HCT116 (cell line): ENCODE results near the gene ZNF423. TPM values are rescaled to one million over a fixed set of nuclear protein-coding genes. Genes with fewer than 3 reads are reported as not detected.
A peak's percentile ranks its signal among the peaks of the same experiment; 100 is the strongest.

Source experiments
- ATAC-seq: fragments of 200-7000 bp; cut with Tn5 transposase; 2 replicates; pipeline ENCODE4 v1.9.1; 2020; ENCODE audit warnings: mild to moderate bottlenecking, moderate library complexity
- BruUV-seq: library from RNA; stranded (reverse); fragments of 400-500 nt; replicated peaks from 2 replicates; lab custom pipeline; 2021; lab: Mats Ljungman, UMichigan
- CTCF ChIA-PET: fragments of 300-600 bp; sonication (Branson Sonifier 250); formaldehyde crosslinking; loops from one replicate; lab custom pipeline; 2021; ENCODE audit warnings: antibody characterized with exemption; lab: Charles Lee
- POLR2A ChIA-PET: fragments of 300-600, 350-600 bp; sonication (Branson Sonifier 250); formaldehyde crosslinking; loops from one replicate; lab custom pipeline; 2021; ENCODE audit warnings: antibody characterized with exemption; lab: Charles Lee
- RAD21 ChIA-PET, 2 experiments: fragments of 300-600 bp; sonication (Branson Sonifier 250); formaldehyde crosslinking; loops; one replicate each; lab custom pipeline; 2023; ENCODE audit warnings: low total read pairs in 2 of 2; ENCODE audit not compliant: uncharacterized antibody in 2 of 2, unreplicated experiment in 2 of 2, low non-redundant PET in 1 of 2; lab: Charles Lee
- DNase-seq: peaks from one replicate; pipeline ENCODE4 v3.0.0-alpha.2; 2010; ENCODE audit warnings: low read depth, low spot score
- H2AFZ ChIP-seq: fragments of 200-600 bp; shearing (Covaris generic), sonication (generic); 2 replicates; pipeline ENCODE4 v1.6.1; 2017; ENCODE audit warnings: low read depth, mixed run types, mixed read lengths, antibody characterized with exemption, low read length; ENCODE audit not compliant: poor library complexity, severe bottlenecking
- H3K27ac ChIP-seq: 2 replicates; pipeline ENCODE4 v1.5.1; 2012; ENCODE audit warnings: low read depth, low read length
- H3K27me3 ChIP-seq: fragments of 200-600 bp; sonication (generic); 2 replicates; pipeline ENCODE4 v1.6.1; 2016; ENCODE audit warnings: mixed run types, low read length, mixed read lengths; ENCODE audit not compliant: insufficient read depth
- H3K36me3 ChIP-seq, 2 experiments: fragments of 200-500 bp in 1 of 2; fragments of 200-600 bp in 1 of 2; sonication (Bioruptor generic) in 1 of 2; sonication (generic) in 1 of 2; 2 replicates each; pipeline versions ENCODE4 v1.5.1 to v1.6.1; 2014 to 2016; ENCODE audit warnings: low read length in 2 of 2, inconsistent platforms in 1 of 2, mixed read lengths in 1 of 2, mixed run types in 1 of 2; ENCODE audit not compliant: insufficient read depth in 2 of 2, control insufficient read depth in 1 of 2
- H3K4me1 ChIP-seq, 2 experiments: fragments of 200-600 bp in 1 of 2; sonication (generic) in 1 of 2; 2 replicates each; pipeline versions ENCODE4 v1.5.1 to v1.6.1; 2012 to 2017; ENCODE audit warnings: low read length in 2 of 2, inconsistent platforms in 1 of 2, mild to moderate bottlenecking in 1 of 2, mixed read lengths in 1 of 2, mixed run types in 1 of 2, moderate library complexity in 1 of 2; ENCODE audit not compliant: insufficient read depth in 2 of 2, control insufficient read depth in 1 of 2
- H3K4me2 ChIP-seq: fragments of 200-600 bp; sonication (generic); 2 replicates; pipeline ENCODE4 v1.6.1; 2017; ENCODE audit warnings: mixed run types, low read length, mixed read lengths
- H3K4me3 ChIP-seq, 2 experiments: fragments of 200-600 bp in 1 of 2; sonication (generic) in 1 of 2; replicated peaks in 1 of 2; 2 replicates each; pipeline ENCODE4 v1.5.1; 2011 to 2016; ENCODE audit warnings: low read length in 2 of 2, control low read depth in 1 of 2, low read depth in 1 of 2, mild to moderate bottlenecking in 1 of 2, mixed read lengths in 1 of 2, mixed run types in 1 of 2
- H3K79me2 ChIP-seq: fragments of 200-600 bp; sonication (generic); 2 replicates; pipeline ENCODE4 v1.6.1; 2017; ENCODE audit warnings: mild to moderate bottlenecking, mixed run types, low read length, moderate library complexity, mixed read lengths; ENCODE audit not compliant: insufficient read depth
- H3K9ac ChIP-seq: fragments of 200-600 bp; sonication (generic); 2 replicates; pipeline ENCODE4 v1.6.1; 2016; ENCODE audit warnings: low read length, mixed read lengths
- H3K9me2 ChIP-seq: fragments of 200-600 bp; sonication (generic), shearing (Covaris generic); 2 replicates; pipeline ENCODE4 v1.6.1; 2017; ENCODE audit warnings: mixed run types, mild to moderate bottlenecking, moderate library complexity; ENCODE audit not compliant: insufficient read depth
- H3K9me3 ChIP-seq, 2 experiments: fragments of 200-500 bp in 1 of 2; fragments of 200-600 bp in 1 of 2; sonication (Bioruptor generic) in 1 of 2; sonication (generic) in 1 of 2; 2 replicates each; pipeline ENCODE4 v1.6.1; 2014 to 2017; ENCODE audit warnings: low read length in 2 of 2, mixed read lengths in 2 of 2, inconsistent platforms in 1 of 2, low read depth in 1 of 2, mild to moderate bottlenecking in 1 of 2, mixed run types in 1 of 2, moderate library complexity in 1 of 2; ENCODE audit not compliant: control insufficient read depth in 1 of 2, insufficient read depth in 1 of 2
- H4K20me1 ChIP-seq: fragments of 200-600 bp; sonication (generic), shearing (Covaris generic); 2 replicates; pipeline ENCODE4 v1.6.1; 2017; ENCODE audit warnings: mixed run types, mild to moderate bottlenecking, moderate library complexity; ENCODE audit not compliant: insufficient read depth
- ATF3 ChIP-seq: IDR thresholded peaks from 2 replicates; pipeline ENCODE4 v1.6.1; 2012
- CBX3 ChIP-seq: IDR thresholded peaks from 2 replicates; pipeline ENCODE4 v1.6.1; 2012; ENCODE audit warnings: low read depth
- CEBPB ChIP-seq: IDR thresholded peaks from 2 replicates; pipeline ENCODE4 v1.6.1; 2012; ENCODE audit warnings: low read depth
- CTCF ChIP-seq, 3 experiments: fragments of 200-600 bp in 1 of 3; sonication (generic) in 1 of 3; IDR thresholded peaks in 2 of 3; conservative IDR thresholded peaks in 1 of 3; 2 replicates each; pipeline ENCODE4 v1.5.1; 2012 to 2017; ENCODE audit warnings: low read depth in 2 of 3, low read length in 2 of 3, antibody characterized with exemption in 1 of 3, borderline replicate concordance in 1 of 3, control low read depth in 1 of 3, mild to moderate bottlenecking in 1 of 3, mixed read lengths in 1 of 3, mixed run types in 1 of 3, moderate library complexity in 1 of 3; ENCODE audit not compliant: insufficient read depth in 1 of 3
- EZH2 ChIP-seq: fragments of 200-600 bp; sonication (generic); IDR thresholded peaks from 2 replicates; pipeline ENCODE4 v1.6.1; 2017; ENCODE audit warnings: antibody characterized with exemption, mixed run types
- EZH2phosphoT487 ChIP-seq: fragments of 200-600 bp; IDR thresholded peaks from 2 replicates; pipeline ENCODE4 v1.6.1; 2018; ENCODE audit warnings: antibody characterized with exemption, borderline replicate concordance
- FOSL1 ChIP-seq: IDR thresholded peaks from 2 replicates; pipeline ENCODE4 v1.6.1; 2012; ENCODE audit warnings: low read depth
- JUND ChIP-seq: IDR thresholded peaks from 2 replicates; pipeline ENCODE4 v1.6.1; 2012
- MAX ChIP-seq: IDR thresholded peaks from 2 replicates; pipeline ENCODE4 v1.6.1; 2012
- POLR2A ChIP-seq: IDR thresholded peaks from 2 replicates; pipeline ENCODE4 v1.7.0; 2011; ENCODE audit warnings: borderline replicate concordance; ENCODE audit not compliant: insufficient read depth, insufficient read length; ENCODE audit errors: extremely low read depth
- YY1 ChIP-seq: IDR thresholded peaks from 2 replicates; pipeline ENCODE4 v1.6.1; 2011; ENCODE audit warnings: low read length, low read depth, moderate library complexity, mild to moderate bottlenecking; ENCODE audit not compliant: insufficient replicate concordance; ENCODE audit errors: extremely low read depth
- ZFX ChIP-seq: fragments of 450-650 bp; IDR thresholded peaks from 2 replicates; pipeline ENCODE4 v1.6.1; 2017
- intact Hi-C: fragments of 100-400 bp; cut with micrococcal nuclease; formaldehyde crosslinking; loops from 2 replicates; pipeline ENCODE4 v1.10.0; 2022
- total RNA-seq: library from RNA; stranded (reverse); gene quantifications from one replicate; pipeline ENCODE4 v1.2.1, GENCODE V29; 2021; ENCODE audit not compliant: unreplicated experiment

ZNF423 gene
- total RNA-seq, 1 experiment from 2014 or later = 0.22 TPM

- Histone ChIP-seq H3K79me2 (no peaks in the 10 kb centered on the region), H4K20me1 (no peaks in the 10 kb centered on the region), H3K9me2 (no peaks in the 10 kb centered on the region), H3K9ac (no peak overlapping the region), H3K4me3 (no peak overlapping the region), H3K4me1 (no peaks in the 10 kb centered on the region), H2AFZ (no peak overlapping the region), H3K36me3 (no peaks in the 10 kb centered on the region), H3K4me2 (no peak overlapping the region), H3K27me3 (peaks cover 22% of the 10 kb centered on the region; the same call in 1 of the 2 replicates), H3K27ac (no peak overlapping the region), H3K9me3 (no peaks in the 10 kb centered on the region)
- BruUV-seq = no TSS peak
- POLR2A ChIA-PET = no interaction called here
- TF ChIP-seq EZH2phosphoT487 (no peak), CBX3 (no peak), CTCF (IDR thresholded peaks at IDR 0.05 in 2 of 3, conservative IDR thresholded peaks at IDR 0.05 in 1 of 3; ENCODE audit: borderline replicate concordance in 1 of 3, insufficient read depth in 1 of 3, low read depth in 2 of 3, low read length in 2 of 3) (0 out of 6 replicates have a peak, but pooled peaks of 1 of the 3 experiments have one; percentile 6)
- intact Hi-C loops = loop anchor here (10.0 kb wide), 1 partner anchor 293 kb away; no protein-coding TSS in a partner anchor
- RAD21 ChIA-PET = no interaction called here
- DNase-seq (no peak), ATAC-seq (no peak)
- CTCF ChIA-PET = no interaction called here
Observed at GRCh38 chr16:49688036-49688697, 167.7 kb downstream of the ZNF423 start.

- TF ChIP-seq YY1 = no peak
- TF ChIP-seq ATF3 = no peak
- no peak for TF ChIP-seq ZFX
- TF ChIP-seq MAX = no peak
- TF ChIP-seq EZH2 = no peak
- TF ChIP-seq FOSL1 = no peak
- no peak for TF ChIP-seq JUND
- no peak for TF ChIP-seq POLR2A
- no peak for TF ChIP-seq CEBPB
- TF ChIP-seq, all 23 proteins: peak for 0
- Histone ChIP-seq H3K9me3 (no peaks in the 10 kb centered on the region), H3K4me3 (no peak overlapping the region), H2AFZ (no peak overlapping the region), H3K9ac (no peak overlapping the region), H3K36me3 (no peaks in the 10 kb centered on the region), H3K27me3 (peaks cover 17% of the 10 kb centered on the region; the same call in 1 of the 2 replicates), H3K79me2 (no peaks in the 10 kb centered on the region), H3K4me2 (no peak overlapping the region), H4K20me1 (no peaks in the 10 kb centered on the region), H3K9me2 (no peaks in the 10 kb centered on the region), H3K4me1 (no peaks in the 10 kb centered on the region), H3K27ac (no peak overlapping the region)
- intact Hi-C loops = loop anchor here (10.0 kb wide), 1 partner anchor 293 kb away; no protein-coding TSS in a partner anchor
- ATAC-seq (no peak), DNase-seq (no peak)
- ChIA-PET CTCF (no interaction called here), POLR2A (no interaction called here), RAD21 (no interaction called here)
- no TSS peak for BruUV-seq
Observed at GRCh38 chr16:49687476-49688002, 168.4 kb downstream of the ZNF423 start.
